OCI-LY3 (cell line): Measurements from ENCODE around the gene CD79B.
A peak's percentile ranks its signal among the peaks of the same experiment; 100 is the strongest.

Source experiments
- CTCF ChIP-seq: fragments of 200-600, 300-600 bp; sonication (generic); IDR thresholded peaks from 2 replicates; pipeline ENCODE4 v1.5.1; 2014; ENCODE audit warnings: antibody characterized with exemption, low read length, low read depth
- EZH2phosphoT487 ChIP-seq: fragments of 200-600 bp; shearing (Covaris generic); IDR thresholded peaks from 2 replicates; pipeline ENCODE4 v1.6.1; 2018; ENCODE audit warnings: antibody characterized with exemption, mixed run types, low read depth

GRCh38 chr17:63911657-63912100 lies 20.5 kb downstream of the CD79B start:
- peak; percentile 48 for TF ChIP-seq CTCF
- no peak for TF ChIP-seq EZH2phosphoT487
